GM23338 (cell line): ENCODE measurements around the gene KRT85. TPM values are rescaled to one million over a fixed set of nuclear protein-coding genes. Genes with fewer than 3 reads are reported as not detected.

Experiments
- ATAC-seq: fragments of 200-7000 bp; cut with Tn5 transposase; 3 replicates; pipeline ENCODE4 v1.9.1; 2020
- DNase-seq: peaks from one replicate; pipeline ENCODE4 v3.0.0-alpha.2; 2015; ENCODE audit warnings: low spot score
- H2AFZ ChIP-seq: fragments of 200-600 bp; sonication (generic); 2 replicates; pipeline ENCODE4 v1.8.0; 2016; ENCODE audit warnings: antibody characterized with exemption, mild to moderate bottlenecking, moderate library complexity
- H3F3A ChIP-seq: fragments of 200-600 bp; sonication (generic); replicated peaks from 2 replicates; pipeline ENCODE4 v1.8.0; 2017; ENCODE audit warnings: antibody characterized with exemption, mixed run types, low read depth
- H3K27ac ChIP-seq: fragments of 200-600 bp; sonication (generic); 2 replicates; pipeline ENCODE4 v1.6.1; 2016; ENCODE audit warnings: low read depth
- H3K27me3 ChIP-seq: fragments of 200-600 bp; sonication (generic); 2 replicates; pipeline ENCODE4 v1.8.0; 2016; ENCODE audit warnings: mild to moderate bottlenecking, mixed run types, moderate library complexity; ENCODE audit not compliant: insufficient read depth
- H3K36me3 ChIP-seq: fragments of 200-600 bp; sonication (generic); 2 replicates; pipeline ENCODE4 v1.8.0; 2016; ENCODE audit warnings: mild to moderate bottlenecking; ENCODE audit not compliant: insufficient read depth
- H3K4me1 ChIP-seq: fragments of 200-600 bp; sonication (generic); 2 replicates; pipeline ENCODE4 v1.8.0; 2016; ENCODE audit warnings: mild to moderate bottlenecking, moderate library complexity; ENCODE audit not compliant: insufficient read depth
- H3K4me2 ChIP-seq: fragments of 200-600 bp; sonication (generic); 2 replicates; pipeline ENCODE4 v1.7.1; 2017; ENCODE audit warnings: mixed run types
- H3K4me3 ChIP-seq: fragments of 200-600 bp; sonication (generic); 2 replicates; pipeline ENCODE4 v1.6.1; 2016; ENCODE audit warnings: mixed run types
- H3K79me2 ChIP-seq: fragments of 200-600 bp; sonication (generic); replicated peaks from 2 replicates; pipeline ENCODE4 v1.8.0; 2017; ENCODE audit warnings: mild to moderate bottlenecking; ENCODE audit not compliant: insufficient read depth
- H3K9me2 ChIP-seq: fragments of 200-600 bp; sonication (generic); 2 replicates; pipeline ENCODE4 v1.8.0; 2017; ENCODE audit not compliant: insufficient read depth
- H4K20me1 ChIP-seq: fragments of 200-600 bp; sonication (generic); replicated peaks from 2 replicates; pipeline ENCODE4 v1.8.0; 2017; ENCODE audit warnings: mild to moderate bottlenecking; ENCODE audit not compliant: insufficient read depth
- H3K27ac Mint-ChIP-seq: 2 replicates; pipeline ENCODE4 v1.8.0; 2020; ENCODE audit warnings: inconsistent platforms, mild to moderate bottlenecking, moderate library complexity, mixed read lengths
- H3K27me3 Mint-ChIP-seq: 3 replicates; pipeline ENCODE4 v1.8.0; 2022; ENCODE audit warnings: low read depth, mild to moderate bottlenecking, moderate library complexity, mixed read lengths, inconsistent platforms; ENCODE audit not compliant: insufficient read depth, poor library complexity
- H3K36me3 Mint-ChIP-seq: 3 replicates; pipeline ENCODE4 v1.8.0; 2021; ENCODE audit warnings: low read depth, mild to moderate bottlenecking, inconsistent platforms, moderate library complexity, mixed read lengths
- H3K4me1 Mint-ChIP-seq: 3 replicates; pipeline ENCODE4 v1.8.0; 2020; ENCODE audit warnings: mild to moderate bottlenecking, inconsistent platforms, mixed read lengths
- H3K4me3 Mint-ChIP-seq: 3 replicates; pipeline ENCODE4 v1.8.0; 2021; ENCODE audit warnings: moderate library complexity, mild to moderate bottlenecking, inconsistent platforms, mixed read lengths
- H3K9me3 Mint-ChIP-seq: 3 replicates; pipeline ENCODE4 v1.8.0; 2020; ENCODE audit warnings: moderate library complexity, mild to moderate bottlenecking, inconsistent platforms, mixed read lengths
- CREB1 ChIP-seq: fragments of 250-450 bp; sonication (Bioruptor Pico); IDR thresholded peaks from 2 replicates; pipeline ENCODE4 v1.5.0; 2020; ENCODE audit warnings: low read depth, mild to moderate bottlenecking, moderate library complexity
- CTCF ChIP-seq, 2 experiments: fragments of 200-600 bp in 1 of 2; sonication (generic) in 1 of 2; conservative IDR thresholded peaks; 2 replicates each; pipeline versions ENCODE4 v1.5.1 to v1.6.1; 2016 to 2017; ENCODE audit warnings: antibody characterized with exemption in 2 of 2, low read depth in 2 of 2, mild to moderate bottlenecking in 2 of 2, moderate library complexity in 1 of 2
- ETS1 ChIP-seq: IDR thresholded peaks from 2 replicates; pipeline ENCODE4 v1.6.1; 2016; ENCODE audit warnings: antibody characterized with exemption
- EZH2 ChIP-seq: fragments of 200-600 bp; sonication (generic); IDR thresholded peaks from one replicate; pipeline ENCODE4 v1.8.0; 2017; ENCODE audit warnings: antibody characterized with exemption, mild to moderate bottlenecking, low read depth; ENCODE audit not compliant: unreplicated experiment
- NANOG ChIP-seq: IDR thresholded peaks from 2 replicates; pipeline ENCODE4 v1.6.1; 2016; ENCODE audit warnings: antibody characterized with exemption, borderline replicate concordance
- POLR2AphosphoS5 ChIP-seq: IDR thresholded peaks from 2 replicates; pipeline ENCODE4 v1.6.1; 2016; ENCODE audit warnings: antibody characterized with exemption, low read depth
- STAT1 ChIP-seq: IDR thresholded peaks from one replicate; pipeline ENCODE4 v1.6.1; 2016; ENCODE audit warnings: antibody characterized with exemption; ENCODE audit not compliant: unreplicated experiment
- ZNF114 ChIP-seq: fragments of 250-450 bp; sonication (Bioruptor Pico); IDR thresholded peaks from 2 replicates; pipeline ENCODE4 v1.5.0; 2020; ENCODE audit warnings: mild to moderate bottlenecking, moderate library complexity
- ZNF331 ChIP-seq: fragments of 250-450 bp; sonication (Bioruptor Pico); IDR thresholded peaks from 2 replicates; pipeline ENCODE4 v1.5.0; 2020; ENCODE audit warnings: low read depth, mild to moderate bottlenecking, moderate library complexity
- ZNF462 ChIP-seq: fragments of 250-450 bp; sonication (Bioruptor Pico); IDR thresholded peaks from 2 replicates; pipeline ENCODE4 v1.5.0; 2020; ENCODE audit warnings: mild to moderate bottlenecking, moderate library complexity
- polyA plus RNA-seq: library from polyadenylated mRNA; unstranded; fragments of >200 nt; fragmentation: Nextera tagmentation; extraction: Ambion mirVana; gene quantifications from 2 replicates; pipeline ENCODE4 v1.2.1, GENCODE V29; 2016
- total RNA-seq: library from RNA; depleted of rRNA; stranded (reverse); fragments of >200 nt; shearing (Covaris generic); gene quantifications from 2 replicates; pipeline ENCODE4 v1.2.3, GENCODE V29; 2014

KRT85 gene
- total and polyA plus RNA-seq, 2 experiments from 2014 or later = not detected

GRCh38 chr12:52394836-52395405 is 27.6 kb upstream of the KRT85 start (continued):
- no peak for TF ChIP-seq ZNF462 (CRISPR knock-in tag)
- no peak for TF ChIP-seq POLR2AphosphoS5
- TF ChIP-seq STAT1 = no peak
- no peak for TF ChIP-seq EZH2

GRCh38 chr12:52392465-52393007 is 25.3 kb upstream of the KRT85 start:
- H3K27ac Mint-ChIP-seq = no peak overlapping the region
- TF ChIP-seq STAT1 (no peak), ZNF331 (CRISPR knock-in tag) (no peak), ETS1 (no peak), NANOG (no peak), CREB1 (CRISPR knock-in tag) (no peak), CTCF (conservative IDR thresholded peaks at IDR 0.05; ENCODE audit: low read depth in 2 of 2) (no peak), ZNF114 (CRISPR knock-in tag) (no peak)

More at GRCh38 chr12:52392465-52393007, 25.3 kb upstream of the KRT85 start:
- H3K27ac ChIP-seq = no peak overlapping the region
- no peaks in the 10 kb centered on the region for H3K27me3 ChIP-seq
- no peaks in the 10 kb centered on the region for H3F3A ChIP-seq
- H3K9me3 Mint-ChIP-seq = no peaks in the 10 kb centered on the region; the same call in 1 of the 3 replicates
- no peak overlapping the region for H3K4me2 ChIP-seq
- no peaks in the 10 kb centered on the region for H3K9me2 ChIP-seq
- H3K36me3 ChIP-seq = no peaks in the 10 kb centered on the region
- H3K79me2 ChIP-seq = no peaks in the 10 kb centered on the region
- H3K4me3 Mint-ChIP-seq = no peak overlapping the region
- peaks cover 3% of the 10 kb centered on the region for H3K27me3 Mint-ChIP-seq
- DNase-seq (no peak), ATAC-seq (no peak)
- H3K4me1 ChIP-seq = no peaks in the 10 kb centered on the region
- H3K36me3 Mint-ChIP-seq = no peaks in the 10 kb centered on the region
- no peak overlapping the region for H2AFZ ChIP-seq
- peaks cover 8% of the 10 kb centered on the region for H3K4me1 Mint-ChIP-seq
- no peak overlapping the region for H3K4me3 ChIP-seq
- H4K20me1 ChIP-seq = no peaks in the 10 kb centered on the region
